Ascending aorta (tissue), 2 donors: Measurements from ENCODE around the gene STX17. TPM values are rescaled to one million over a fixed set of nuclear protein-coding genes. Genes with fewer than 3 reads are reported as not detected.

ENCODE experiments used
- DNase-seq, 2 donors: peaks; one replicate each; pipeline ENCODE4 v3.0.0-alpha.2; 2019; ENCODE audit warnings: low spot score in 2 of 2
- H3K27ac ChIP-seq, 2 donors: fragments of 200-600 bp; sonication (generic); one replicate each; pipeline ENCODE4 v1.5.1; 2016 to 2017; ENCODE audit warnings: mild to moderate bottlenecking in 1 of 2
- H3K27me3 ChIP-seq: fragments of 200-600 bp; sonication (generic); one replicate; pipeline ENCODE4 v1.5.1; 2017
- H3K36me3 ChIP-seq, 2 donors: fragments of 200-600 bp; sonication (generic); one replicate each; pipeline ENCODE4 v1.5.1; 2016
- H3K4me1 ChIP-seq, 2 donors: fragments of 200-600 bp; sonication (generic); one replicate each; pipeline ENCODE4 v1.5.1; 2016 to 2017; ENCODE audit warnings: mild to moderate bottlenecking in 1 of 2
- H3K4me3 ChIP-seq, 2 donors: fragments of 200-600 bp; sonication (generic); one replicate each; pipeline ENCODE4 v1.5.1; 2016 to 2017; ENCODE audit warnings: mild to moderate bottlenecking in 1 of 2
- H3K9me3 ChIP-seq, 2 donors: fragments of 200-600 bp; sonication (generic); one replicate each; pipeline ENCODE4 v1.5.1; 2016
- CTCF ChIP-seq, 3 experiments: fragments of 200-600 bp in 2 of 3; fragments of 450-650 bp in 1 of 3; sonication (generic) in 2 of 3; IDR thresholded peaks; one replicate each; pipeline ENCODE4 v1.5.1; 2016 to 2019; ENCODE audit warnings: antibody characterized with exemption in 3 of 3, mild to moderate bottlenecking in 1 of 3, moderate library complexity in 1 of 3
- intact Hi-C: fragments of 100-400 bp; cut with DNase I; formaldehyde crosslinking; loops from one replicate; pipeline ENCODE4 v1.15.1; 2023
- total RNA-seq: library from RNA; depleted of rRNA; stranded (reverse); fragments of >200 nt; gene quantifications from one replicate; pipeline ENCODE4 v1.1.0, GENCODE V29; 2016

The STX17 gene
- total RNA-seq, 1 donor from 2014 or later, result 24.9 TPM

- no peak overlapping the region for H3K27ac ChIP-seq
- H3K4me3 ChIP-seq, result no peak overlapping the region
- H3K9me3 ChIP-seq, result no peaks in the 10 kb centered on the region
- peaks cover 0 to 15% of the 10 kb centered on the region in 2 donors for H3K36me3 ChIP-seq
- intact Hi-C loops, result no loop called here
- no peaks in the 10 kb centered on the region for H3K27me3 ChIP-seq
- DNase-seq, result no peak
- H3K4me1 ChIP-seq, result no peaks in the 10 kb centered on the region
- TF ChIP-seq CTCF (IDR thresholded peaks at IDR 0.05), result no peak
Measured at GRCh38 chr9:99954819-99955218, 48.4 kb downstream of the STX17 start.

GRCh38 chr9:99955606-99956005 lies 49.2 kb downstream of the STX17 start:
- H3K4me1 ChIP-seq, result no peaks in the 10 kb centered on the region
- no peak for DNase-seq
- no peak for TF ChIP-seq CTCF (IDR thresholded peaks at IDR 0.05)
- no peak overlapping the region for H3K4me3 ChIP-seq
- no peaks in the 10 kb centered on the region for H3K27me3 ChIP-seq
- H3K9me3 ChIP-seq, result no peaks in the 10 kb centered on the region
- peaks cover 0 to 16% of the 10 kb centered on the region in 2 donors for H3K36me3 ChIP-seq
- H3K27ac ChIP-seq, result no peak overlapping the region
- intact Hi-C loops, result no loop called here

- TF ChIP-seq CTCF (IDR thresholded peaks at IDR 0.05), result no peak
- Histone ChIP-seq H3K27ac (no peak overlapping the region), H3K27me3 (no peaks in the 10 kb centered on the region), H3K9me3 (no peaks in the 10 kb centered on the region), H3K4me3 (no peak overlapping the region), H3K36me3 (peaks cover 0 to 17% of the 10 kb centered on the region in 2 donors), H3K4me1 (no peaks in the 10 kb centered on the region)
- no peak for DNase-seq
- intact Hi-C loops, result no loop called here
Measured at GRCh38 chr9:99962680-99963261, 56.3 kb downstream of the STX17 start.

GRCh38 chr9:99964336-99964735 lies 57.9 kb downstream of the STX17 start:
- H3K36me3 ChIP-seq, result peaks cover 0 to 31% of the 10 kb centered on the region in 2 donors

GRCh38 chr9:99966001-99966400 lies 59.5 kb downstream of the STX17 start:
- Histone ChIP-seq H3K36me3 (peaks cover 0 to 35% of the 10 kb centered on the region in 2 donors), H3K4me3 (no peak overlapping the region), H3K4me1 (no peaks in the 10 kb centered on the region), H3K9me3 (no peaks in the 10 kb centered on the region), H3K27me3 (no peaks in the 10 kb centered on the region), H3K27ac (no peak overlapping the region)
- TF ChIP-seq CTCF (IDR thresholded peaks at IDR 0.05), result no peak
- intact Hi-C loops, result no loop called here
- no peak for DNase-seq

More at GRCh38 chr9:99964336-99964735, 57.9 kb downstream of the STX17 start:
- no peak for DNase-seq
- no peaks in the 10 kb centered on the region for H3K9me3 ChIP-seq
- H3K27ac ChIP-seq, result no peak overlapping the region
- H3K4me3 ChIP-seq, result no peak overlapping the region
- intact Hi-C loops, result no loop called here
- H3K27me3 ChIP-seq, result no peaks in the 10 kb centered on the region
- H3K4me1 ChIP-seq, result no peaks in the 10 kb centered on the region
- no peak for TF ChIP-seq CTCF (IDR thresholded peaks at IDR 0.05)

GRCh38 chr9:99966716-99967115 lies 60.3 kb downstream of the STX17 start:
- Histone ChIP-seq H3K27ac (no peak overlapping the region), H3K36me3 (peaks cover 0 to 27% of the 10 kb centered on the region in 2 donors), H3K4me3 (no peak overlapping the region), H3K4me1 (no peaks in the 10 kb centered on the region), H3K9me3 (no peaks in the 10 kb centered on the region), H3K27me3 (no peaks in the 10 kb centered on the region)
- intact Hi-C loops, result no loop called here
- no peak for TF ChIP-seq CTCF (IDR thresholded peaks at IDR 0.05)
- no peak for DNase-seq
